ENCODE results near the gene HSPA4.

GRCh38 chr5:133026664-133027153 lies 25.1 kb upstream of the HSPA4 start:
- TF ChIP-seq POLR2AphosphoS5 (IDR thresholded peaks at IDR 0.05; ENCODE audit: low read depth, low read length) (no peak), SIN3A (IDR thresholded peaks at IDR 0.05; ENCODE audit: borderline replicate concordance, insufficient read depth, low read length) (no peak), TAF1 (IDR thresholded peaks at IDR 0.05; ENCODE audit: borderline replicate concordance, insufficient read depth, low read length) (no peak), FOXP2 (optimal IDR thresholded peaks at IDR 0.05; ENCODE audit: borderline replicate concordance, extremely low read depth, extremely low read length, insufficient read depth) (no peak)
- TF ChIP-seq, protein P1, sequence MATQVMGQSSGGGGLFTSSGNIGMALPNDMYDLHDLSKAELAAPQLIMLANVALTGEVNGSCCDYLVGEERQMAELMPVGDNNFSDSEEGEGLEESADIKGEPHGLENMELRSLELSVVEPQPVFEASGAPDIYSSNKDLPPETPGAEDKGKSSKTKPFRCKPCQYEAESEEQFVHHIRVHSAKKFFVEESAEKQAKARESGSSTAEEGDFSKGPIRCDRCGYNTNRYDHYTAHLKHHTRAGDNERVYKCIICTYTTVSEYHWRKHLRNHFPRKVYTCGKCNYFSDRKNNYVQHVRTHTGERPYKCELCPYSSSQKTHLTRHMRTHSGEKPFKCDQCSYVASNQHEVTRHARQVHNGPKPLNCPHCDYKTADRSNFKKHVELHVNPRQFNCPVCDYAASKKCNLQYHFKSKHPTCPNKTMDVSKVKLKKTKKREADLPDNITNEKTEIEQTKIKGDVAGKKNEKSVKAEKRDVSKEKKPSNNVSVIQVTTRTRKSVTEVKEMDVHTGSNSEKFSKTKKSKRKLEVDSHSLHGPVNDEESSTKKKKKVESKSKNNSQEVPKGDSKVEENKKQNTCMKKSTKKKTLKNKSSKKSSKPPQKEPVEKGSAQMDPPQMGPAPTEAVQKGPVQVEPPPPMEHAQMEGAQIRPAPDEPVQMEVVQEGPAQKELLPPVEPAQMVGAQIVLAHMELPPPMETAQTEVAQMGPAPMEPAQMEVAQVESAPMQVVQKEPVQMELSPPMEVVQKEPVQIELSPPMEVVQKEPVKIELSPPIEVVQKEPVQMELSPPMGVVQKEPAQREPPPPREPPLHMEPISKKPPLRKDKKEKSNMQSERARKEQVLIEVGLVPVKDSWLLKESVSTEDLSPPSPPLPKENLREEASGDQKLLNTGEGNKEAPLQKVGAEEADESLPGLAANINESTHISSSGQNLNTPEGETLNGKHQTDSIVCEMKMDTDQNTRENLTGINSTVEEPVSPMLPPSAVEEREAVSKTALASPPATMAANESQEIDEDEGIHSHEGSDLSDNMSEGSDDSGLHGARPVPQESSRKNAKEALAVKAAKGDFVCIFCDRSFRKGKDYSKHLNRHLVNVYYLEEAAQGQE (IDR thresholded peaks at IDR 0.05; ENCODE audit: insufficient read depth in 1 of 2, low read depth in 2 of 2, low read length in 2 of 2) = no peak
